ENCODE results near the gene UNCX.
"Not testable (repeated sequence)": the region's sequence is repeated elsewhere in the genome, so short reads cannot be mapped to it uniquely, and the experiment has no call there.

The UNCX gene

GRCh38 chr7:1259621-1260243 lies 27.1 kb downstream of the UNCX start:
- no peak for DNase-seq

- DNase-seq, result no peak
Observed at GRCh38 chr7:1260244-1260635, 27.6 kb downstream of the UNCX start.

GRCh38 chr7:1261036-1261435 lies 28.4 kb downstream of the UNCX start:
- DNase-seq, result not testable (repeated sequence)

- DNase-seq, result no peak
Observed at GRCh38 chr7:1262441-1262840, 29.8 kb downstream of the UNCX start.

- no peak for DNase-seq
Observed at GRCh38 chr7:1263391-1263951, 30.8 kb downstream of the UNCX start.

GRCh38 chr7:1264345-1265280 lies 31.9 kb downstream of the UNCX start:
- no peak for DNase-seq

- no peak for DNase-seq
Observed at GRCh38 chr7:1267016-1267900, 34.6 kb downstream of the UNCX start.

- DNase-seq, result no peak
Observed at GRCh38 chr7:1268076-1268815, 35.6 kb downstream of the UNCX start.

GRCh38 chr7:1268866-1269265 lies 36.2 kb downstream of the UNCX start:
- DNase-seq, result no peak

- DNase-seq, result no peak
Observed at GRCh38 chr7:1269336-1269890, 36.7 kb downstream of the UNCX start.

GRCh38 chr7:1270181-1270580 lies 37.5 kb downstream of the UNCX start:
- DNase-seq, result no peak

- DNase-seq, result no peak
Observed at GRCh38 chr7:1271046-1271445, 38.4 kb downstream of the UNCX start.

GRCh38 chr7:1271656-1272055 lies 39.0 kb downstream of the UNCX start:
- no peak for DNase-seq

- not testable (repeated sequence) for DNase-seq
Observed at GRCh38 chr7:1272136-1272535, 39.5 kb downstream of the UNCX start.

- DNase-seq, result no peak
Observed at GRCh38 chr7:1274121-1274875, 41.6 kb downstream of the UNCX start.

GRCh38 chr7:1274876-1275375 lies 42.3 kb downstream of the UNCX start:
- no peak for DNase-seq

- no peak for DNase-seq
Observed at GRCh38 chr7:1275451-1276381, 43.0 kb downstream of the UNCX start.

GRCh38 chr7:1276626-1277175 lies 44.0 kb downstream of the UNCX start:
- DNase-seq, result no peak

- DNase-seq, result no peak
Observed at GRCh38 chr7:1278543-1278942, 45.9 kb downstream of the UNCX start.

All from suppressor macrophage (primary cell).